ENCODE measurements around the gene SUGP2. TPM values are rescaled to one million over a fixed set of nuclear protein-coding genes. Genes with fewer than 3 reads are reported as not detected.
A peak's percentile ranks its signal among the peaks of the same experiment; 100 is the strongest.

Gene SUGP2
- total and polyA plus RNA-seq, 9 of the 15 experiments (the other 6 are each of a cell fraction or from before 2014, with no cell fraction given): 13.1 to 101 (median 63.1) TPM

DNA sequence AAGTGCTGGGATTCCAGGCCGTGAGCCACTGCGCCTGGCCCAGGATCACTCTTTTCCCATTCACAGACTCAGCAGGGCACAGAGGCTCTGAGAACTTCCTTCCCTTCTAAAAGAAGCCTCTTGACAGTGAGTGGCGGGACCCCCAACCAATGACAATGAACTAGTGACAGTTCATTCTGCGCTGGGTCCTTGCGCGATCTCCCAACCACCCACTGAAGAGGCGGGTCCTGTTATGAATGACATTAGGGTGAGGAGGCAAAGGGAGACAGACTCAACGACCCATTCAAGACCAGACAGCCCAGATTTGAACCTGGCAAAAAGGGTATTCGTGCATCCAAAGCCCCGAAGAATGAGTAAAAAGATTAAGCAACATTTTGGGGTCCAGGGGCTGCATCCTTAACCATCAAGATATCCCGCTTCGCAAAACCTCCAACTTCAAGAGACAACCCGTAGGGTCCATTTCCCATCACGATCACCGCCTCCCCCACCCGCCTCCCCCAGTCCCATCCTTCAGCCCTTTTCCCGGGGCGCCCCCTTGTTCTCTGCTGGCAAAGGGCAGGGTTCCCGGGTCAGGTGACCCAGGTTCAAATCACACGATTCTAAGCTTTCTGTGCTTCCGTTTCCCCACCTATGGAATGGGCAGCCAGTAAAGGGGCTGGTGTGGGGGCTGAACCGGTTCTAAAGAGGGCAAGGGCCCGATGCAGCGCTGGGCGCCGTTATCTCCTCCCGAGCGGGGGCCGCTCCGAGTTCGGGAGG, 719 bp downstream of the SUGP2 start (continued):
- TF ChIP-seq SMARCA4 (IDR thresholded peaks at IDR 0.05): 0 out of 2 replicates have a peak, but pooled peaks have one; percentile 19
- TF ChIP-seq SRF (CRISPR knock-in tag; IDR thresholded peaks at IDR 0.05): no peak
- TF ChIP-seq GATA2 (CRISPR knock-in tag; IDR thresholded peaks at IDR 0.05): no peak
- TF ChIP-seq, protein P1, sequence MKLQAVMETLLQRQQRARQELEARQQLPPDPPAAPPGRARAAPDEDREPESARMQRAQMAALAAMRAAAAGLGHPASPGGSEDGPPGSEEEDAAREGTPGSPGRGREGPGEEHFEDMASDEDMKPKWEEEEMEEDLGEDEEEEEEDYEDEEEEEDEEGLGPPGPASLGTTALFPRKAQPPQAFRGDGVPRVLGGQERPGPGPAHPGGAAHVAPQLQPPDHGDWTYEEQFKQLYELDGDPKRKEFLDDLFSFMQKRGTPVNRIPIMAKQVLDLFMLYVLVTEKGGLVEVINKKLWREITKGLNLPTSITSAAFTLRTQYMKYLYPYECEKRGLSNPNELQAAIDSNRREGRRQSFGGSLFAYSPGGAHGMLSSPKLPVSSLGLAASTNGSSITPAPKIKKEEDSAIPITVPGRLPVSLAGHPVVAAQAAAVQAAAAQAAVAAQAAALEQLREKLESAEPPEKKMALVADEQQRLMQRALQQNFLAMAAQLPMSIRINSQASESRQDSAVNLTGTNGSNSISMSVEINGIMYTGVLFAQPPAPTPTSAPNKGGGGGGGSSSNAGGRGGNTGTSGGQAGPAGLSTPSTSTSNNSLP (IDR thresholded peaks at IDR 0.05; ENCODE audit: borderline replicate concordance, low read depth, low read length): no peak
- TF ChIP-seq ZKSCAN8 (CRISPR knock-in tag; IDR thresholded peaks at IDR 0.05): no peak
- peak; percentile 43 for TF ChIP-seq SMAD1 (IDR thresholded peaks at IDR 0.05; ENCODE audit: low read depth, low read length, partially characterized antibody)
- no peak for TF ChIP-seq ZNF124 (CRISPR knock-in tag; IDR thresholded peaks at IDR 0.05)
- TF ChIP-seq ZNF311 (CRISPR knock-in tag; IDR thresholded peaks at IDR 0.05): no peak
- TF ChIP-seq FOS (IDR thresholded peaks at IDR 0.05; ENCODE audit: extremely low read depth, insufficient read length): peak; percentile 66
- no peak for TF ChIP-seq HNRNPK (IDR thresholded peaks at IDR 0.05; ENCODE audit: low read depth, low read length, poor library complexity, severe bottlenecking)

Data from K562 (cell line).